Neutrophil (primary cell): ENCODE results near the gene KLK2.

ENCODE experiments used
- H3K27ac ChIP-seq: fragments of 200-600 bp; sonication (generic); 2 replicates; pipeline ENCODE4 v1.5.1; 2016; ENCODE audit warnings: mild to moderate bottlenecking, moderate library complexity
- H3K27me3 ChIP-seq: fragments of 200-600 bp; sonication (generic); 2 replicates; pipeline ENCODE4 v1.6.0; 2016; ENCODE audit warnings: mild to moderate bottlenecking
- H3K36me3 ChIP-seq: fragments of 200-600 bp; sonication (generic); 2 replicates; pipeline ENCODE4 v1.5.1; 2017
- H3K4me1 ChIP-seq, 2 experiments: fragments of 200-600 bp in 1 of 2; sonication (generic) in 1 of 2; 1 replicate in 1 of 2; 2 replicates in 1 of 2; pipeline versions ENCODE4 v1.5.1 to v1.6.1; 2013 to 2016; ENCODE audit warnings: low read depth in 1 of 2, low read length in 1 of 2, mild to moderate bottlenecking in 1 of 2, moderate library complexity in 1 of 2; ENCODE audit not compliant: control insufficient read depth in 1 of 2, insufficient read depth in 1 of 2
- H3K4me3 ChIP-seq, 2 experiments: fragments of 200-600 bp in 1 of 2; sonication (generic) in 1 of 2; 1 replicate in 1 of 2; 2 replicates in 1 of 2; pipeline ENCODE4 v1.5.1; 2013 to 2016; ENCODE audit warnings: low read depth in 1 of 2, low read length in 1 of 2, mild to moderate bottlenecking in 1 of 2, moderate library complexity in 1 of 2
- H3K9me3 ChIP-seq: fragments of 200-600 bp; sonication (generic); 2 replicates; pipeline ENCODE4 v1.5.1; 2016
- TF ChIP-seq, protein P1 (sequence below): fragments of 200-600 bp; sonication (generic); IDR thresholded peaks from 2 replicates; pipeline ENCODE4 v1.5.1; 2016; ENCODE audit warnings: antibody characterized with exemption

The KLK2 gene

DNA sequence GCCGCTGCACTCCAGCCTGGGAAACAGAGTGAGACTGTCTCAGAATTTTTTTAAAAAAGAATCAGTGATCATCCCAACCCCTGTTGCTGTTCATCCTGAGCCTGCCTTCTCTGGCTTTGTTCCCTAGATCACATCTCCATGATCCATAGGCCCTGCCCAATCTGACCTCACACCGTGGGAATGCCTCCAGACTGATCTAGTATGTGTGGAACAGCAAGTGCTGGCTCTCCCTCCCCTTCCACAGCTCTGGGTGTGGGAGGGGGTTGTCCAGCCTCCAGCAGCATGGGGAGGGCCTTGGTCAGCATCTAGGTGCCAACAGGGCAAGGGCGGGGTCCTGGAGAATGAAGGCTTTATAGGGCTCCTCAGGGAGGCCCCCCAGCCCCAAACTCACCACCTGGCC lies at the start of gene KLK2:
KLK2 (plus strand) TSS at position 384 of the 400 bp plus-strand sequence. CDS start 35 bp downstream, outside the sequence.
- H3K4me1 ChIP-seq: no peaks in the 10 kb centered on the region
- H3K4me3 ChIP-seq: no peak within 1 kb of the TSS
- no peaks in the 10 kb centered on the region for H3K36me3 ChIP-seq
- H3K9me3 ChIP-seq: no peaks in the 10 kb centered on the region
- no peak within 1 kb of the TSS for H3K27ac ChIP-seq
- TF ChIP-seq, protein P1, sequence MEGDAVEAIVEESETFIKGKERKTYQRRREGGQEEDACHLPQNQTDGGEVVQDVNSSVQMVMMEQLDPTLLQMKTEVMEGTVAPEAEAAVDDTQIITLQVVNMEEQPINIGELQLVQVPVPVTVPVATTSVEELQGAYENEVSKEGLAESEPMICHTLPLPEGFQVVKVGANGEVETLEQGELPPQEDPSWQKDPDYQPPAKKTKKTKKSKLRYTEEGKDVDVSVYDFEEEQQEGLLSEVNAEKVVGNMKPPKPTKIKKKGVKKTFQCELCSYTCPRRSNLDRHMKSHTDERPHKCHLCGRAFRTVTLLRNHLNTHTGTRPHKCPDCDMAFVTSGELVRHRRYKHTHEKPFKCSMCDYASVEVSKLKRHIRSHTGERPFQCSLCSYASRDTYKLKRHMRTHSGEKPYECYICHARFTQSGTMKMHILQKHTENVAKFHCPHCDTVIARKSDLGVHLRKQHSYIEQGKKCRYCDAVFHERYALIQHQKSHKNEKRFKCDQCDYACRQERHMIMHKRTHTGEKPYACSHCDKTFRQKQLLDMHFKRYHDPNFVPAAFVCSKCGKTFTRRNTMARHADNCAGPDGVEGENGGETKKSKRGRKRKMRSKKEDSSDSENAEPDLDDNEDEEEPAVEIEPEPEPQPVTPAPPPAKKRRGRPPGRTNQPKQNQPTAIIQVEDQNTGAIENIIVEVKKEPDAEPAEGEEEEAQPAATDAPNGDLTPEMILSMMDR: no peak
- peaks cover 60% of the 10 kb centered on the region for H3K27me3 ChIP-seq

DNA sequence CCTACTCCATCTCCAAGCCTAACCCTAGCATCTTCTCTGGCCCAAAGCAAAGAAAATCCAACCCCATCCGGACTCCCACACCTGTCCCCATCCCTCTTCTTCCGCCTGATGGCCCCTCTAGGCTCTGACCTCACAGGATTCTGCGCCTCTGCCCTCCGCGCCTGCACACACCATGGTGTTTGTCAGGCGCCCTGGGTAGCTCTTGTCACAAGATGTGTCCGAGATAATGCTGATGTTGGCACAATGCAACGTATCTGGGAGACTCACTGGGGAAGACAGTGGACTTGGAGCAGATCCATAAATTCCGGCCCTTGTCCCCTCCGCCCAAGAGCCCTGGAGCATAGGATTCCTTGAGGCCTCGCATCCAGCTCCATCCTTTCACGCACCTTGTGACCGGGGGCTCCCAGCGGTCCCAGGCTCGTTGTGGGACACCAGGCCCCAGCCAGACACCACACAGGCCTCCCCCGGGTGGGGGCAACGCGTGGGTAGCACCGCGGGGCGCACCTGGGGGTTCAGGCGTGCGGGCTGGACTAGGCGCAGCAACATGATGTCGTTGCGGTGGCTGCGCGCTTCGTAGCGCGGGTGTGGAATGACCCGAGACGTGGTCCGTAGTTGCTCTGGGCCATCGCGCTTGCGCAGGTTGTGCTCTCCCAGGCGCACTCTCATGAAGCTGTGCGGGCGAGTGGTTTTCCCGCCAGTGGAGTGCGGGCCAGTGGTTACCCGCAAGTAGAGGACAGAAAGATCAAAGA lies 46.6 kb upstream of the KLK2 start:
- H3K4me1 ChIP-seq: no peaks in the 10 kb centered on the region
- TF ChIP-seq, protein P1: no peak
- H3K4me3 ChIP-seq: no peak overlapping the region
- peaks cover 51% of the 10 kb centered on the region for H3K27me3 ChIP-seq
- no peaks in the 10 kb centered on the region for H3K36me3 ChIP-seq
- H3K27ac ChIP-seq: no peak overlapping the region
- no peaks in the 10 kb centered on the region for H3K9me3 ChIP-seq

DNA sequence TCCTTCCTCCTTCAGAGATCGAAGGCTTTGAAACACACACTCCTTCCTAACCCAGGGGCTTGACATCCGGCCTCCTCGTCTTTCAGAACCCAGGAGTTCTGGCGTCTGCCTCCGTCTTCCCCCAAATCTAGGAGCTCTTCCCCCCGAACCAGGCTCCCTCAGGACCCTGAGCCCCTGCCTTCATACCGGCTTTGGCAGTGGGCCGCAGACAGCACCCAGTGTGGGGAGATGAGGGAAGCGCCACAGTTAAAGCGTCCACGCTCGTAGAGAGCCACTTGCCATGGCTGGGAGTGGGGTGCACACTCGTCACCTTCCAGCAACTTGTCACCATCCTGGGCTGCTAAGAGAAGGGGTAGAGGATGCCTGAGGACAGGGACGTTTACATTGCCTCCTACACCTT lies 45.8 kb upstream of the KLK2 start:
- Histone ChIP-seq H3K36me3 (no peaks in the 10 kb centered on the region), H3K27ac (no peak overlapping the region), H3K4me1 (no peaks in the 10 kb centered on the region), H3K4me3 (no peak overlapping the region), H3K27me3 (peaks cover 45% of the 10 kb centered on the region), H3K9me3 (no peaks in the 10 kb centered on the region)
- TF ChIP-seq, protein P1: no peak

DNA sequence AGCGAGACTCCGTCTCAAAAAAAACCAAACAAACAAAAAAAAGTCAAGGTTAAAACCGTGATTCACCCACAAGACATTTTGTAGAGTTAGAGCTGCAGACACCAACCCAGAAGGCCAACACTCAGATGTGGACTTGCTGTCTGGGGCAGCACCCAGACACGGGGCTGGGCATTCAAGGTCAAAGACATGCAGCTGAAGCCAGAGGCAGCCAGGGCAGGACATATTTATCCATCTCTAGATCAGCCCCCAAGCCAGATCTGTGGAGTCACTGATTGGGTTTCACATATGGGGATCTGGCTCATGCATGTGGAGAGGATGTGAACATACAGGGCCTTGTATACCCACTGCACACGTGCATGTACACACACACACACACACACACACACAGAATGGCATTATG lies 43.4 kb upstream of the KLK2 start:
- Histone ChIP-seq H3K36me3 (no peaks in the 10 kb centered on the region), H3K27ac (no peak overlapping the region), H3K4me1 (no peaks in the 10 kb centered on the region), H3K27me3 (peaks cover 53% of the 10 kb centered on the region), H3K4me3 (no peak overlapping the region), H3K9me3 (no peaks in the 10 kb centered on the region)
- TF ChIP-seq, protein P1: no peak

DNA sequence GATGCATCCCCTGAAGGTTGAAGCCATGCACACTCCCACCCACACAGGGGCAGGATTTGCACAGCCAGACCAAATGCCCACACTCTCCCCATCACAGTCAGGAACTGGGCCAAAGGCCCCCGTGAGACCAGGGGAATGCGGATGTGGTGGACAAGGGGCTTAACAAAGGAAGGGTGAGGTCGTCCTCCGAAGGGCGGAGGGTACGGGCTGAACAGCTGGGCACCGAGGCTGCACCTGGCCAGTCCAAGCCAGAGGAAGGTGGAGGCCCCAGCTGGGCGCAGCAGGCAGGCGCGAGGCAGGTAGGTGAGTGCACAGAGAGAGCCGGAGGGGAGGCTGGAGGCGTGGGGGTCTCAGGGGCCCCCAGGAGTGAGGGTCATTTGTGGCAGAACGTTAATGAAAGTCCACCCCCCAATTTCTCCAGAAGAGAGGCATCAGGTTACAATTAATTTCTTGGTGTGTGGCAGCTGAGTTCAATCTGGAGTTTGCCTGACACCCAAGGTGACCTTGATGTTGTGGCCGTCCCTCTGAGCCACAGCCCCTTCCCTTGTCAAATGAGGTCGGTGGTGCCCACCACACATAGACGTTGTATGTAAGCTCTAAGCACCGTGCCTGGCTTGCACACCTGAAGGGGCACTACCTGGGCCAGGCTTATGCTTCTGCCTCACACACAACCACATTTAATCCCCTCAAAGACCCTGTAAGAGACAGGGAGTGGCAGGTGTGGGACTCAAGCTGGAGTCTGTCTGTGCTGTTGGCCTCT lies 42.8 kb upstream of the KLK2 start:
- H3K9me3 ChIP-seq: no peaks in the 10 kb centered on the region
- peaks cover 60% of the 10 kb centered on the region for H3K27me3 ChIP-seq
- H3K4me3 ChIP-seq: no peak overlapping the region
- no peaks in the 10 kb centered on the region for H3K36me3 ChIP-seq
- TF ChIP-seq, protein P1: no peak
- no peaks in the 10 kb centered on the region for H3K4me1 ChIP-seq
- H3K27ac ChIP-seq: no peak overlapping the region
